ENCODE measurements around the gene COL27A1.

Gene COL27A1

GRCh38 chr9:114216976-114217375 lies 61.6 kb downstream of the COL27A1 start:
- Histone ChIP-seq H3K23ac (ENCODE audit: low read length) (no peak overlapping the region), H3K79me1 (ENCODE audit: low read length) (no peaks in the 10 kb centered on the region), H3K4me1 (ENCODE audit: control insufficient read depth in 1 of 2, insufficient read depth in 2 of 2, low read length in 2 of 2) (peaks cover 6 to 9% of the 10 kb centered on the region in 2 experiments), H2BK12ac (ENCODE audit: low read length) (no peak overlapping the region), H3K4ac (ENCODE audit: low read depth, low read length) (no peak overlapping the region), H2AFZ (ENCODE audit: insufficient read depth, low read length, poor library complexity) (no peak overlapping the region), H4K8ac (ENCODE audit: low read depth, low read length) (no peak overlapping the region), H2AK5ac (ENCODE audit: low read length) (no peak overlapping the region), H3K9ac (ENCODE audit: low read length) (no peak overlapping the region), H3K9me3 (ENCODE audit: insufficient read depth, low read depth, low read length) (peaks cover 2% of the 10 kb centered on the region), H3K36me3 (ENCODE audit: control insufficient read depth in 1 of 2, insufficient read depth in 2 of 2, low read length in 2 of 2) (peaks cover 56 to 58% of the 10 kb centered on the region in 2 experiments), H3K14ac (ENCODE audit: low read length) (no peak overlapping the region), H4K12ac (ENCODE audit: low read depth, low read length) (no peak overlapping the region), H2BK5ac (ENCODE audit: low read depth, low read length, poor library complexity) (no peak overlapping the region), H3K27ac (ENCODE audit: low read depth, low read length) (no peak overlapping the region), H3K27me3 (ENCODE audit: insufficient read depth, low read length) (no peaks in the 10 kb centered on the region), H2BK120ac (ENCODE audit: insufficient read depth, low read length, poor library complexity) (no peak overlapping the region), H3K18ac (ENCODE audit: low read length) (no peak overlapping the region), H3K4me3 (ENCODE audit: low read depth, low read length) (no peak overlapping the region), H3K79me2 (ENCODE audit: control insufficient read depth, insufficient read depth, low read length, poor library complexity) (no peaks in the 10 kb centered on the region), H4K91ac (ENCODE audit: low read depth, low read length) (no peak overlapping the region), H3K4me2 (ENCODE audit: low read length) (no peak overlapping the region)
- WGBS (ENCODE audit: extremely low coverage, insufficient coverage, insufficient read length): no CpG with 5 or more reads among the region's 4 CpGs
- no peak for DNase-seq

- no peak overlapping the region for H4K12ac ChIP-seq (ENCODE audit: low read depth, low read length)
- H2BK120ac ChIP-seq (ENCODE audit: insufficient read depth, low read length, poor library complexity): no peak overlapping the region
- no peak overlapping the region for H4K91ac ChIP-seq (ENCODE audit: low read depth, low read length)
- no peaks in the 10 kb centered on the region for H3K79me2 ChIP-seq (ENCODE audit: control insufficient read depth, insufficient read depth, low read length, poor library complexity)
- WGBS (ENCODE audit: extremely low coverage, insufficient coverage, insufficient read length): no CpG with 5 or more reads among the region's 11 CpGs
- no peak overlapping the region for H4K8ac ChIP-seq (ENCODE audit: low read depth, low read length)
- peaks cover 2% of the 10 kb centered on the region for H3K9me3 ChIP-seq (ENCODE audit: insufficient read depth, low read depth, low read length)
- no peak overlapping the region for H2BK5ac ChIP-seq (ENCODE audit: low read depth, low read length, poor library complexity)
- no peak overlapping the region for H3K27ac ChIP-seq (ENCODE audit: low read depth, low read length)
- H3K4me1 ChIP-seq (ENCODE audit: control insufficient read depth in 1 of 2, insufficient read depth in 2 of 2, low read length in 2 of 2): peaks cover 6 to 9% of the 10 kb centered on the region in 2 experiments
- H2AFZ ChIP-seq (ENCODE audit: insufficient read depth, low read length, poor library complexity): no peak overlapping the region
- H2BK12ac ChIP-seq (ENCODE audit: low read length): no peak overlapping the region
- H3K9ac ChIP-seq (ENCODE audit: low read length): no peak overlapping the region
- H3K27me3 ChIP-seq (ENCODE audit: insufficient read depth, low read length): no peaks in the 10 kb centered on the region
- H3K36me3 ChIP-seq (ENCODE audit: control insufficient read depth in 1 of 2, insufficient read depth in 2 of 2, low read length in 2 of 2): peaks cover 52 to 59% of the 10 kb centered on the region in 2 experiments
- no peak for DNase-seq
- H3K4me3 ChIP-seq (ENCODE audit: low read depth, low read length): no peak overlapping the region
- no peak overlapping the region for H3K4ac ChIP-seq (ENCODE audit: low read depth, low read length)
- H3K4me2 ChIP-seq (ENCODE audit: low read length): no peak overlapping the region
- no peaks in the 10 kb centered on the region for H3K79me1 ChIP-seq (ENCODE audit: low read length)
- H3K23ac ChIP-seq (ENCODE audit: low read length): no peak overlapping the region
- no peak overlapping the region for H3K18ac ChIP-seq (ENCODE audit: low read length)
- H2AK5ac ChIP-seq (ENCODE audit: low read length): no peak overlapping the region
- no peak overlapping the region for H3K14ac ChIP-seq (ENCODE audit: low read length)
Observed at GRCh38 chr9:114218264-114219120, 63.2 kb downstream of the COL27A1 start.

- Histone ChIP-seq H3K4ac (ENCODE audit: low read depth, low read length) (no peak overlapping the region), H2BK12ac (ENCODE audit: low read length) (no peak overlapping the region), H3K27ac (ENCODE audit: low read depth, low read length) (no peak overlapping the region), H3K4me3 (ENCODE audit: low read depth, low read length) (no peak overlapping the region), H3K27me3 (ENCODE audit: insufficient read depth, low read length) (no peaks in the 10 kb centered on the region), H3K18ac (ENCODE audit: low read length) (no peak overlapping the region), H2BK5ac (ENCODE audit: low read depth, low read length, poor library complexity) (no peak overlapping the region), H2AK5ac (ENCODE audit: low read length) (no peak overlapping the region), H2BK120ac (ENCODE audit: insufficient read depth, low read length, poor library complexity) (no peak overlapping the region), H3K4me1 (ENCODE audit: control insufficient read depth in 1 of 2, insufficient read depth in 2 of 2, low read length in 2 of 2) (peaks cover 6 to 9% of the 10 kb centered on the region in 2 experiments), H3K9me3 (ENCODE audit: insufficient read depth, low read depth, low read length) (peaks cover 2% of the 10 kb centered on the region), H3K14ac (ENCODE audit: low read length) (no peak overlapping the region), H4K91ac (ENCODE audit: low read depth, low read length) (no peak overlapping the region), H4K12ac (ENCODE audit: low read depth, low read length) (no peak overlapping the region), H3K4me2 (ENCODE audit: low read length) (no peak overlapping the region), H3K36me3 (ENCODE audit: control insufficient read depth in 1 of 2, insufficient read depth in 2 of 2, low read length in 2 of 2) (peaks cover 37 to 47% of the 10 kb centered on the region in 2 experiments), H3K79me1 (ENCODE audit: low read length) (no peaks in the 10 kb centered on the region), H4K8ac (ENCODE audit: low read depth, low read length) (no peak overlapping the region), H3K23ac (ENCODE audit: low read length) (no peak overlapping the region), H3K79me2 (ENCODE audit: control insufficient read depth, insufficient read depth, low read length, poor library complexity) (no peaks in the 10 kb centered on the region), H2AFZ (ENCODE audit: insufficient read depth, low read length, poor library complexity) (no peak overlapping the region), H3K9ac (ENCODE audit: low read length) (no peak overlapping the region)
- no CpG with 5 or more reads among the region's 8 CpGs for WGBS (ENCODE audit: extremely low coverage, insufficient coverage, insufficient read length)
- DNase-seq: no peak
Observed at GRCh38 chr9:114220061-114220541, 64.8 kb downstream of the COL27A1 start.

- WGBS (ENCODE audit: extremely low coverage, insufficient coverage, insufficient read length): no CpG with 5 or more reads among the region's 10 CpGs
- Histone ChIP-seq H3K4ac (ENCODE audit: low read depth, low read length) (no peak overlapping the region), H3K4me1 (ENCODE audit: control insufficient read depth in 1 of 2, insufficient read depth in 2 of 2, low read length in 2 of 2) (peaks cover 13 to 15% of the 10 kb centered on the region in 2 experiments), H2BK5ac (ENCODE audit: low read depth, low read length, poor library complexity) (no peak overlapping the region), H3K9me3 (ENCODE audit: insufficient read depth, low read depth, low read length) (peaks cover 4% of the 10 kb centered on the region), H2BK12ac (ENCODE audit: low read length) (no peak overlapping the region), H3K23ac (ENCODE audit: low read length) (no peak overlapping the region), H4K8ac (ENCODE audit: low read depth, low read length) (no peak overlapping the region), H3K14ac (ENCODE audit: low read length) (no peak overlapping the region), H3K79me1 (ENCODE audit: low read length) (peaks cover 4% of the 10 kb centered on the region), H3K4me3 (ENCODE audit: low read depth, low read length) (no peak overlapping the region), H3K79me2 (ENCODE audit: control insufficient read depth, insufficient read depth, low read length, poor library complexity) (no peaks in the 10 kb centered on the region), H3K27ac (ENCODE audit: low read depth, low read length) (no peak overlapping the region), H4K12ac (ENCODE audit: low read depth, low read length) (no peak overlapping the region), H4K91ac (ENCODE audit: low read depth, low read length) (no peak overlapping the region), H2AK5ac (ENCODE audit: low read length) (no peak overlapping the region), H3K4me2 (ENCODE audit: low read length) (no peak overlapping the region), H2AFZ (ENCODE audit: insufficient read depth, low read length, poor library complexity) (no peak overlapping the region), H3K9ac (ENCODE audit: low read length) (no peak overlapping the region), H3K27me3 (ENCODE audit: insufficient read depth, low read length) (no peaks in the 10 kb centered on the region), H2BK120ac (ENCODE audit: insufficient read depth, low read length, poor library complexity) (no peak overlapping the region), H3K18ac (ENCODE audit: low read length) (no peak overlapping the region), H3K36me3 (ENCODE audit: control insufficient read depth in 1 of 2, insufficient read depth in 2 of 2, low read length in 2 of 2) (peaks cover 32 to 38% of the 10 kb centered on the region in 2 experiments)
- DNase-seq: no peak
Observed at GRCh38 chr9:114221706-114222465, 66.5 kb downstream of the COL27A1 start.

Measured in trophoblast cell (in vitro differentiated cells and primary cell).